MM.1S (cell line): ENCODE results near the gene MBP.

Experiments used
- DNase-seq: peaks from one replicate; pipeline ENCODE4 v3.0.0-alpha.2; 2015
- H2AFZ ChIP-seq: fragments of 300-600 bp; sonication (generic); 2 replicates; pipeline ENCODE4 v1.6.0; 2016; ENCODE audit warnings: antibody characterized with exemption, low read length
- H3F3A ChIP-seq: fragments of 300-600 bp; sonication (generic); 2 replicates; pipeline ENCODE4 v1.6.1; 2016; ENCODE audit warnings: mild to moderate bottlenecking, antibody characterized with exemption, low read length, moderate library complexity, mixed read lengths; ENCODE audit not compliant: insufficient read depth
- H3K27ac ChIP-seq: fragments of 300-600 bp; sonication (generic); 2 replicates; pipeline ENCODE4 v1.5.1; 2016; ENCODE audit warnings: mild to moderate bottlenecking, low read length
- H3K27me3 ChIP-seq: fragments of 300-600 bp; sonication (generic); replicated peaks from 2 replicates; pipeline ENCODE4 v1.6.0; 2016; ENCODE audit warnings: low read length; ENCODE audit not compliant: insufficient read depth
- H3K36me3 ChIP-seq: fragments of 300-600 bp; sonication (generic); replicated peaks from 2 replicates; pipeline ENCODE4 v1.6.1; 2016; ENCODE audit warnings: mild to moderate bottlenecking, low read length, mixed read lengths; ENCODE audit not compliant: insufficient read depth
- H3K4me1 ChIP-seq: fragments of 300-600 bp; sonication (generic); 2 replicates; pipeline ENCODE4 v1.6.1; 2016; ENCODE audit warnings: low read length, mixed read lengths
- H3K4me2 ChIP-seq: fragments of 300-600 bp; sonication (generic); 2 replicates; pipeline ENCODE4 v1.6.0; 2016; ENCODE audit warnings: low read depth, low read length
- H3K4me3 ChIP-seq: fragments of 300-600 bp; sonication (generic); 2 replicates; pipeline ENCODE4 v1.5.1; 2016; ENCODE audit warnings: low read length, mixed read lengths
- H3K79me2 ChIP-seq: fragments of 300-600 bp; sonication (generic); 2 replicates; pipeline ENCODE4 v1.6.1; 2016; ENCODE audit warnings: mixed run types, low read length, mixed read lengths
- H3K9ac ChIP-seq: fragments of 300-600 bp; sonication (generic); 2 replicates; pipeline ENCODE4 v1.6.1; 2016; ENCODE audit warnings: low read length, mixed read lengths
- H3K9me2 ChIP-seq: fragments of 300-600 bp; sonication (generic); replicated peaks from 2 replicates; pipeline ENCODE4 v1.6.1; 2016; ENCODE audit warnings: mild to moderate bottlenecking, low read length, mixed read lengths; ENCODE audit not compliant: insufficient read depth
- H3K9me3 ChIP-seq: fragments of 300-600 bp; sonication (generic); replicated peaks from 2 replicates; pipeline ENCODE4 v1.6.1; 2016; ENCODE audit warnings: mild to moderate bottlenecking, low read length, mixed read lengths; ENCODE audit not compliant: insufficient read depth
- H4K20me1 ChIP-seq: fragments of 300-600 bp; sonication (generic); 2 replicates; pipeline ENCODE4 v1.6.1; 2016; ENCODE audit warnings: mild to moderate bottlenecking, low read length, moderate library complexity, mixed read lengths; ENCODE audit not compliant: insufficient read depth
- CTCF ChIP-seq: fragments of 300-600 bp; sonication (generic); IDR thresholded peaks from 2 replicates; pipeline ENCODE4 v1.5.1; 2016; ENCODE audit warnings: antibody characterized with exemption, low read length, mixed read lengths
- EZH2 ChIP-seq: fragments of 300-600 bp; sonication (generic); optimal IDR thresholded peaks from 2 replicates; pipeline ENCODE3; 2017; ENCODE audit warnings: low read depth, mild to moderate bottlenecking, antibody characterized with exemption, low read length, mixed read lengths
- EZH2phosphoT487 ChIP-seq: fragments of 300-600 bp; sonication (generic); IDR thresholded peaks from 2 replicates; pipeline ENCODE4 v1.6.1; 2018; ENCODE audit warnings: antibody characterized with exemption, low read length

MBP gene

DNA sequence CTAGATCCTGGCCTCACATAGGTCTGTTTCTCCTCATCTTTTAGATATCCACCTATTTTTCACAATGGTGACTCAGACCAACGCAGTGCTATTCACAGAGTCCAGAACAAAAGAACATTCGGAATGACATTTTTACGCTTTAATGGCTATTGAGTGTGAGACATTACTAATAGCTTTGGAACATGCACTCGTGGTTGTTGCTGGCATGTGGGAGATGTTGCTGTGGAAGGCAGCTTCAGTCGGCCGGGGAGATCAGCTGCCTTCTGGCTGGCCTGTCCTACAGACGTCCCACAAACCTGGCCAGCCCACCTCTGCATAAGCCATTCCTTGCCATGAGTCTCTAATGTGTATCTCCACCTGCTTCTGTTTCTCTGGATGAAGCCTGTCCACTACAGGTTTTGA is 3.4 kb downstream of the MBP start:
- Histone ChIP-seq H3K9me2 (no peaks in the 10 kb centered on the region), H3K79me2 (peaks cover 44% of the 10 kb centered on the region)

GRCh38 chr18:77127769-77128671 is 4.6 kb downstream of the MBP start:
- Histone ChIP-seq H3K9me3 (no peaks in the 10 kb centered on the region), H3K4me1 (no peaks in the 10 kb centered on the region), H3K9ac (no peak overlapping the region), H3K4me2 (no peak overlapping the region), H3K9me2 (no peaks in the 10 kb centered on the region), H3K4me3 (no peak overlapping the region), H3K79me2 (peaks cover 44% of the 10 kb centered on the region), H3F3A (no peaks in the 10 kb centered on the region), H4K20me1 (no peaks in the 10 kb centered on the region), H3K36me3 (no peaks in the 10 kb centered on the region), H2AFZ (no peak overlapping the region), H3K27ac (no peak overlapping the region), H3K27me3 (no peaks in the 10 kb centered on the region)
- TF ChIP-seq CTCF (no peak), EZH2 (no peak), EZH2phosphoT487 (no peak)
- no peak for DNase-seq

More for the DNA sequence above, 3.4 kb downstream of the MBP start:
- no peaks in the 10 kb centered on the region for H3K9me3 ChIP-seq
- H3F3A ChIP-seq = no peaks in the 10 kb centered on the region
- no peaks in the 10 kb centered on the region for H4K20me1 ChIP-seq
- H3K9ac ChIP-seq = no peak overlapping the region
- H3K27ac ChIP-seq = no peak overlapping the region
- H2AFZ ChIP-seq = no peak overlapping the region
- no peaks in the 10 kb centered on the region for H3K4me1 ChIP-seq
- no peak overlapping the region for H3K4me3 ChIP-seq
- TF ChIP-seq EZH2 (no peak), CTCF (no peak), EZH2phosphoT487 (no peak)
- DNase-seq = no peak
- no peak overlapping the region for H3K4me2 ChIP-seq
- no peaks in the 10 kb centered on the region for H3K27me3 ChIP-seq
- no peaks in the 10 kb centered on the region for H3K36me3 ChIP-seq

DNA sequence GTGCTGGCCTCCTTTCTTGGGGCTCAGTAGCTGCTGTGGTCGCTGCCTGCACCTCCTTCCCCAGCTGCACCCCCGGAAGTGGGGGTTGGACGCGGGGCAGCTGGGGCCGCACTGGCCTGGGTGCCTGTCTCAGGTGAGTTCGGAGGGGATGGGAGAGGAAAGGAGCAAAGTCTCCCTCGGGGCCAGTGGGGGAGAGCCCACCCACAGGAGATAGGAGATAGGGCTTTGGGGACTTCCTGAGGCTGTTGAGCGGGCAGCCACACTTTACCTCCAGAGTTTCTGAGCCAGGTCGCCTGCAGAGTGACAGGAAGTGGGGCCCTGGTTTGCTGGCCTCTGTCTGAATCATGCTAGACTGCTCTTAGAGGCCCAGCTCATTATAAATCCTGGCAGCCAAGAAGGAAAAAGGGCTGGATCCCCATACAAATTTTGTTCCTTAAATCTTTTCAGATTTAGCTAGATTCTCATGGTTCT is 8.1 kb downstream of the MBP start:
- Histone ChIP-seq H3K4me2 (no peak overlapping the region), H3K9me2 (no peaks in the 10 kb centered on the region), H3K9me3 (no peaks in the 10 kb centered on the region), H3K27me3 (no peaks in the 10 kb centered on the region), H3K79me2 (peaks cover 33% of the 10 kb centered on the region), H4K20me1 (no peaks in the 10 kb centered on the region), H2AFZ (no peak overlapping the region), H3K4me3 (no peak overlapping the region), H3K4me1 (no peaks in the 10 kb centered on the region), H3K9ac (no peak overlapping the region), H3K36me3 (no peaks in the 10 kb centered on the region), H3F3A (no peaks in the 10 kb centered on the region), H3K27ac (no peak overlapping the region)
- no peak for DNase-seq
- TF ChIP-seq CTCF = no peak
- no peak for TF ChIP-seq EZH2
